ENCODE data around the gene EBNA1BP2. TPM values are rescaled to one million over a fixed set of nuclear protein-coding genes. Genes with fewer than 3 reads are reported as not detected.

Gene EBNA1BP2
- total and polyA plus RNA-seq, 2 of the 13 experiments (the other 11 are each of a cell fraction or from before 2014, with no cell fraction given) = 27.1 to 102 TPM

DNA sequence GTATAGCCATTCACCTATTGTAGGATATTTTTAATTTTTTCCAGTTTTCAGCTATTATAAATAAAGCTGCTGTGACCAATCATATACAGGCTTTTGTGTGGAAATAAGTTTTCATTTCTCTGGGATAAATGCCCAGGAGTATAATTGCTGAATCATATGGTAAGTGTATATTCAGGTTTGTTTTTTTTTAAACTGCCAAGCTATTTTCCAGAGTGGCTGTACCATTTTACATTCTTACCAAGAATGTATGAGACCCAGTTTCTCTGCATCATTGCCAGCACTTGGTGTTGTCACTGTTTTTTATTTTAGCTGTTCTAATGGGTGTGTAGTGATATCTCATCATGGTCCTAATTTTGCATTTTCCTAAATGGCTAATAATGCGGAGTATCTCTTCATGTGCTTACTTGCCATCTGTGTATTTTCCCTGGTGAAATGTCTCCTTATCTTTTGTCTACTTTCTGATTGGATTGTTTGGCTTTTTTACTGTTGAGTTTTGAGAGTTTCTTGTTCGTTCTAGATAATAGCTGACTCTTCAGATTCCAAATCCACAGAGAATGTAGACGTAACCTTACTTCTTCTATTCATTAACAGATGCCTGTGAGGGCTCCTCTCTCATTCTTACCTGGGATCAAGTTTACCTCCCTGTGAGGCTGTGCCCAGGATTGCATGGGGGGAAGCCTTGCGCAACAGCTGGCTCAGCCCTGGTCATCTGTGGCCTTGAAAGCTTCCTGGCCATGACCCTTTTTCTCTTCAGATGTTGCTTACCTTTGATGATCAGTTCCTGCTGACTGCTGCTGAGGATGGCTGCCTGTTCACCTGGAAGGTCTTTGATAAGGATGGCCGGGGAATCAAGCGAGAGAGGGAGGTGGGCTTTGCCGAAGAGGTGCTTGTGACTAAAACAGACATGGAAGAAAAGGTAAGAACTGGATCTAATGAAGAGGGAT is 42.7 kb upstream of the EBNA1BP2 start:
- in situ Hi-C loops (cut with HindIII; ENCODE audit: extremely low pct_ligation_motif_present, low pct_unique_long_range_greater_than_20kb) (no loop called here), intact Hi-C loops (cut with micrococcal nuclease; ENCODE audit: unreplicated experiment) (no loop called here)
- FAIRE-seq = no peak
- Histone ChIP-seq H3K9me3 (ENCODE audit: low read length) (no peaks in the 10 kb centered on the region), H3K4me1 (ENCODE audit: insufficient read depth, low read length) (peaks cover 19% of the 10 kb centered on the region), H3K36me3 (replicated peaks in 1 of 2; ENCODE audit: control insufficient read depth in 1 of 2, insufficient read depth in 2 of 2, low read length in 2 of 2) (no peaks in the 10 kb centered on the region), H3K9ac (ENCODE audit: insufficient read depth, low read depth, low read length) (no peak overlapping the region), H3K79me2 (ENCODE audit: insufficient read depth, low read length) (no peaks in the 10 kb centered on the region), H4K20me1 (ENCODE audit: insufficient read depth, low read length) (no peaks in the 10 kb centered on the region), H3K27me3 (ENCODE audit: control insufficient read depth in 1 of 2, insufficient read depth in 2 of 2, low read length in 2 of 2) (peaks cover 3 to 21% of the 10 kb centered on the region in 2 experiments; a peak in 4 of 5 replicates), H2AFZ (ENCODE audit: low read length) (no peak overlapping the region), H3K4me2 (ENCODE audit: low read depth, low read length) (0 out of 2 replicates have a peak overlapping the region, but pooled peaks have one; percentile 16), H3K27ac (ENCODE audit: extremely low read length, insufficient read depth, low read length) (no peak overlapping the region), H3K4me3 (replicated peaks in 1 of 3; ENCODE audit: insufficient read depth in 1 of 3, low read depth in 2 of 3, low read length in 3 of 3) (no peak overlapping the region)
- WGBS (ENCODE audit: low lambda C conversion rate) = 14% methylated on average over 7 of the region's 7 CpGs
- POLR2A ChIA-PET = interaction anchor here (1.2 kb wide), 1 partner anchor 9 kb away, joined by 6 read pairs; no protein-coding TSS in a partner anchor
- DNase-seq (ENCODE audit: low spot score) = peak; percentile 44
- peak; percentile 66 for ATAC-seq
- CTCF ChIA-PET (ENCODE audit: low intra/inter-chr PET ratio, low total read pairs) = no interaction called here
- BruUV-seq (replicated peaks) = no TSS peak
- no peak for TF ChIP-seq MEIS2 (CRISPR knock-in tag; IDR thresholded peaks at IDR 0.05)
- TF ChIP-seq AHDC1 (CRISPR knock-in tag; IDR thresholded peaks at IDR 0.05; ENCODE audit: borderline replicate concordance) = peak; percentile 19; the same call in 1 of the 2 replicates
- no peak for TF ChIP-seq ZNF12 (CRISPR knock-in tag; IDR thresholded peaks at IDR 0.05)
- TF ChIP-seq, protein P1, sequence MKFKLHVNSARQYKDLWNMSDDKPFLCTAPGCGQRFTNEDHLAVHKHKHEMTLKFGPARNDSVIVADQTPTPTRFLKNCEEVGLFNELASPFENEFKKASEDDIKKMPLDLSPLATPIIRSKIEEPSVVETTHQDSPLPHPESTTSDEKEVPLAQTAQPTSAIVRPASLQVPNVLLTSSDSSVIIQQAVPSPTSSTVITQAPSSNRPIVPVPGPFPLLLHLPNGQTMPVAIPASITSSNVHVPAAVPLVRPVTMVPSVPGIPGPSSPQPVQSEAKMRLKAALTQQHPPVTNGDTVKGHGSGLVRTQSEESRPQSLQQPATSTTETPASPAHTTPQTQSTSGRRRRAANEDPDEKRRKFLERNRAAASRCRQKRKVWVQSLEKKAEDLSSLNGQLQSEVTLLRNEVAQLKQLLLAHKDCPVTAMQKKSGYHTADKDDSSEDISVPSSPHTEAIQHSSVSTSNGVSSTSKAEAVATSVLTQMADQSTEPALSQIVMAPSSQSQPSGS (CRISPR knock-in tag; IDR thresholded peaks at IDR 0.05) = 0 out of 2 replicates have a peak, but pooled peaks have one; percentile 51
- TF ChIP-seq POGZ (CRISPR knock-in tag; IDR thresholded peaks at IDR 0.05) = no peak
- TF ChIP-seq ZNF713 (CRISPR knock-in tag; IDR thresholded peaks at IDR 0.05) = no peak
- TF ChIP-seq ZEB1 (IDR thresholded peaks at IDR 0.05; ENCODE audit: insufficient replicate concordance, low read depth) = peak; percentile 70
- TF ChIP-seq, protein P2, sequence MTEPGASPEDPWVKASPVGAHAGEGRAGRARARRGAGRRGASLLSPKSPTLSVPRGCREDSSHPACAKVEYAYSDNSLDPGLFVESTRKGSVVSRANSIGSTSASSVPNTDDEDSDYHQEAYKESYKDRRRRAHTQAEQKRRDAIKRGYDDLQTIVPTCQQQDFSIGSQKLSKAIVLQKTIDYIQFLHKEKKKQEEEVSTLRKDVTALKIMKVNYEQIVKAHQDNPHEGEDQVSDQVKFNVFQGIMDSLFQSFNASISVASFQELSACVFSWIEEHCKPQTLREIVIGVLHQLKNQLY (CRISPR knock-in tag; IDR thresholded peaks at IDR 0.05) = peak; percentile 67; the same call in 1 of the 2 replicates
- peak; percentile 67; the same call in 1 of the 2 replicates for TF ChIP-seq RXRA (CRISPR knock-in tag; IDR thresholded peaks at IDR 0.05)
- TF ChIP-seq FOXK1 (CRISPR knock-in tag; IDR thresholded peaks at IDR 0.05; ENCODE audit: borderline replicate concordance, low read depth) = peak; percentile 39; the same call in 1 of the 2 replicates
- 0 out of 2 replicates have a peak, but pooled peaks have one; percentile 19 for TF ChIP-seq ZSCAN9 (CRISPR knock-in tag; IDR thresholded peaks at IDR 0.05; ENCODE audit: borderline replicate concordance)
- TF ChIP-seq ZNF644 (CRISPR knock-in tag; IDR thresholded peaks at IDR 0.05; ENCODE audit: low read depth) = 0 out of 2 replicates have a peak, but pooled peaks have one; percentile 22
- peak; percentile 37; the same call in 1 of the 2 replicates for TF ChIP-seq HDAC1 (CRISPR knock-in tag; IDR thresholded peaks at IDR 0.05)
- peak; percentile 52; the same call in 1 of the 2 replicates for TF ChIP-seq ERF (CRISPR knock-in tag; IDR thresholded peaks at IDR 0.05)
